CD4-positive, alpha-beta T cell (primary cell): ENCODE data around the gene CEP152. TPM values are rescaled to one million over a fixed set of nuclear protein-coding genes. Genes with fewer than 3 reads are reported as not detected.

Experiments used
- ATAC-seq: fragments of 200-7000 bp; cut with Tn5 transposase; one replicate; pipeline ENCODE4 v1.10.0; 2022; ENCODE audit warnings: mild to moderate bottlenecking; ENCODE audit not compliant: poor library complexity
- CTCF ChIA-PET: fragments of 350-600 bp; sonication (Branson Sonifier 250); formaldehyde crosslinking; loops from one replicate; lab custom pipeline; 2021; ENCODE audit warnings: antibody characterized with exemption, inconsistent platforms; lab: Charles Lee
- POLR2A ChIA-PET: fragments of 350-600 bp; sonication (Branson Sonifier 250); formaldehyde crosslinking; loops from one replicate; lab custom pipeline; 2021; ENCODE audit warnings: antibody characterized with exemption, inconsistent platforms; lab: Charles Lee
- DNase-seq, 14 experiments: peaks; one replicate each; pipeline ENCODE4 v3.0.0-alpha.2; 2013 to 2020; ENCODE audit warnings: mixed read lengths in 2 of 14
- H3K27ac ChIP-seq, 2 donors: one replicate each; pipeline versions ENCODE4 v1.5.1 to v1.7.0; 2013; ENCODE audit warnings: low read length in 2 of 2, low read depth in 1 of 2, mild to moderate bottlenecking in 1 of 2
- H3K27me3 ChIP-seq, 2 experiments: 1 replicate in 1 of 2; 2 replicates in 1 of 2; pipeline versions ENCODE4 v1.6.1 to v1.7.0; 2013; ENCODE audit warnings: low read length in 2 of 2, control low read depth in 1 of 2, mild to moderate bottlenecking in 1 of 2, moderate library complexity in 1 of 2; ENCODE audit not compliant: insufficient read depth in 2 of 2, control insufficient read depth in 1 of 2
- H3K36me3 ChIP-seq: one replicate; pipeline ENCODE4 v1.6.1; 2013; ENCODE audit warnings: low read length, control low read depth; ENCODE audit not compliant: insufficient read depth
- H3K4me1 ChIP-seq: one replicate; pipeline ENCODE4 v1.6.1; 2013; ENCODE audit warnings: low read length, control low read depth; ENCODE audit not compliant: insufficient read depth
- H3K4me3 ChIP-seq: one replicate; pipeline ENCODE4 v1.5.1; 2013; ENCODE audit warnings: mild to moderate bottlenecking, low read length, moderate library complexity
- H3K9me3 ChIP-seq, 2 experiments: 1 replicate in 1 of 2; 2 replicates in 1 of 2; pipeline versions ENCODE4 v1.6.1 to v1.7.0; 2013; ENCODE audit warnings: low read length in 2 of 2, mild to moderate bottlenecking in 2 of 2, control low read depth in 1 of 2, moderate library complexity in 1 of 2; ENCODE audit not compliant: control insufficient read depth in 1 of 2, insufficient read depth in 1 of 2
- H3K27ac Mint-ChIP-seq: one replicate; pipeline ENCODE4 v1.8.0; 2020; ENCODE audit warnings: mixed read lengths
- H3K27me3 Mint-ChIP-seq: one replicate; pipeline ENCODE4 v1.8.0; 2021; ENCODE audit warnings: mixed read lengths
- H3K36me3 Mint-ChIP-seq: one replicate; pipeline ENCODE4 v1.8.0; 2021; ENCODE audit warnings: low read depth, mixed read lengths
- H3K4me1 Mint-ChIP-seq: one replicate; pipeline ENCODE4 v1.8.0; 2021; ENCODE audit warnings: low read depth, mixed read lengths
- H3K4me3 Mint-ChIP-seq: one replicate; pipeline ENCODE4 v1.8.0; 2020; ENCODE audit warnings: mild to moderate bottlenecking, mixed read lengths
- H3K9me3 Mint-ChIP-seq: one replicate; pipeline ENCODE4 v1.8.0; 2020; ENCODE audit warnings: mixed read lengths
- CTCF ChIP-seq: fragments of 200-600 bp; IDR thresholded peaks from one replicate; pipeline ENCODE4 v1.8.0; 2022; ENCODE audit warnings: antibody characterized with exemption, mild to moderate bottlenecking
- intact Hi-C, 2 experiments: fragments of 100-400 bp; cut with DNase I in 1 of 2; cut with micrococcal nuclease in 1 of 2; formaldehyde crosslinking; loops; one replicate each; pipeline versions ENCODE4 v1.15.1 to v1.9.0; 2023 to 2025; cut with DNase I, micrococcal nuclease
- total RNA-seq, 174 experiments: library from RNA in 2 of 174; stranded (reverse) in 2 of 174; gene quantifications; one replicate each; pipeline ENCODE4 v1.2.3 and lab custom pipeline; 2021 to 2026

Gene CEP152
- total RNA-seq, 2 experiments from 2014 or later, result 5.2 to 6.3 TPM

- ChIA-PET CTCF (no interaction called here), POLR2A (no interaction called here)
- H3K36me3 Mint-ChIP-seq, result peaks cover 30% of the 10 kb centered on the region
- H3K4me1 ChIP-seq, result no peaks in the 10 kb centered on the region
- DNase-seq (no peak), ATAC-seq (no peak)
- no peaks in the 10 kb centered on the region for H3K27me3 Mint-ChIP-seq
- intact Hi-C loops, result no loop called here
- H3K4me3 ChIP-seq, result no peak overlapping the region
- peaks cover 6 to 7% of the 10 kb centered on the region in 2 experiments for H3K9me3 ChIP-seq
- H3K27ac Mint-ChIP-seq, result no peak overlapping the region
- H3K9me3 Mint-ChIP-seq, result peaks cover 17% of the 10 kb centered on the region
- no peak overlapping the region for H3K4me3 Mint-ChIP-seq
- no peaks in the 10 kb centered on the region for H3K4me1 Mint-ChIP-seq
- no peak for TF ChIP-seq CTCF
- no peaks in the 10 kb centered on the region for H3K36me3 ChIP-seq
- H3K27me3 ChIP-seq, result no peaks in the 10 kb centered on the region
- no peak overlapping the region for H3K27ac ChIP-seq
These were observed 98.3 kb downstream of the CEP152 start for GRCh38 chr15:48712546-48712945.

- Mint-ChIP-seq H3K27ac (no peak overlapping the region), H3K4me3 (no peak overlapping the region), H3K9me3 (peaks cover 11% of the 10 kb centered on the region), H3K27me3 (no peaks in the 10 kb centered on the region), H3K36me3 (peaks cover 16% of the 10 kb centered on the region), H3K4me1 (no peaks in the 10 kb centered on the region)
- ATAC-seq, result no peak
- no peak for DNase-seq
- ChIA-PET POLR2A (interaction anchor here (0.8 kb wide), 1 partner anchor 103 kb away, joined by 5 read pairs; no protein-coding TSS in a partner anchor), CTCF (no interaction called here)
- Histone ChIP-seq H3K9me3 (peaks cover 6% of the 10 kb centered on the region in 2 experiments), H3K27ac (no peak overlapping the region), H3K27me3 (no peaks in the 10 kb centered on the region), H3K36me3 (no peaks in the 10 kb centered on the region), H3K4me1 (no peaks in the 10 kb centered on the region), H3K4me3 (no peak overlapping the region)
- TF ChIP-seq CTCF, result no peak
- intact Hi-C loops, result no loop called here
These were observed 99.8 kb downstream of the CEP152 start for GRCh38 chr15:48710952-48711495.

GRCh38 chr15:48708641-48709040 is 102.2 kb downstream of the CEP152 start:
- CTCF ChIA-PET, result no interaction called here
- peaks cover 20% of the 10 kb centered on the region for H3K9me3 Mint-ChIP-seq

More at GRCh38 chr15:48708641-48709040, 102.2 kb downstream of the CEP152 start:
- H3K4me1 Mint-ChIP-seq, result no peaks in the 10 kb centered on the region
- H3K27me3 Mint-ChIP-seq, result no peaks in the 10 kb centered on the region
- H3K9me3 ChIP-seq, result peaks cover 0 to 5% of the 10 kb centered on the region in 2 experiments
- H3K4me3 Mint-ChIP-seq, result no peak overlapping the region
- no peak for ATAC-seq
- H3K27ac ChIP-seq, result no peak overlapping the region
- H3K4me3 ChIP-seq, result no peak overlapping the region
- H3K36me3 Mint-ChIP-seq, result peaks cover under 1% of the 10 kb centered on the region
- POLR2A ChIA-PET, result no interaction called here
- H3K27ac Mint-ChIP-seq, result no peak overlapping the region
- no peak for TF ChIP-seq CTCF
- DNase-seq, result no peak
- no peaks in the 10 kb centered on the region for H3K4me1 ChIP-seq
- H3K27me3 ChIP-seq, result no peaks in the 10 kb centered on the region
- intact Hi-C loops, result no loop called here
- H3K36me3 ChIP-seq, result no peaks in the 10 kb centered on the region
